HG03064 (cell line): ENCODE results near the gene TTC13.

Experiments
- ATAC-seq: cut with Tn5 transposase; IDR thresholded peaks from one replicate; pipeline ENCODE4 v1.9.1; 2021; ENCODE audit warnings: low read depth; ENCODE audit not compliant: unreplicated experiment

Gene TTC13

GRCh38 chr1:230957580-230957989 lies 21.1 kb downstream of the TTC13 start:
- ATAC-seq = peak; percentile 66

- no peak for ATAC-seq
These were observed 28.3 kb downstream of the TTC13 start for GRCh38 chr1:230950404-230950803.

- no peak for ATAC-seq
These were observed 29.8 kb downstream of the TTC13 start for GRCh38 chr1:230948903-230949302.

- ATAC-seq = no peak
These were observed 30.4 kb downstream of the TTC13 start for GRCh38 chr1:230948301-230948700.

- ATAC-seq = no peak
These were observed 35.5 kb downstream of the TTC13 start for GRCh38 chr1:230943048-230943593.

GRCh38 chr1:230940848-230941247 lies 37.8 kb downstream of the TTC13 start:
- ATAC-seq = no peak

- no peak for ATAC-seq
These were observed 38.7 kb downstream of the TTC13 start for GRCh38 chr1:230939806-230940489.

GRCh38 chr1:230938924-230939368 lies 39.7 kb downstream of the TTC13 start:
- ATAC-seq = no peak

GRCh38 chr1:230937371-230937770 lies 41.3 kb downstream of the TTC13 start:
- no peak for ATAC-seq

- ATAC-seq = no peak
These were observed 42.2 kb downstream of the TTC13 start for GRCh38 chr1:230936475-230936874.

- no peak for ATAC-seq
These were observed 42.8 kb downstream of the TTC13 start for GRCh38 chr1:230935852-230936251.

GRCh38 chr1:230930986-230931385 lies 47.7 kb downstream of the TTC13 start:
- no peak for ATAC-seq

GRCh38 chr1:230926182-230926581 lies 52.5 kb downstream of the TTC13 start:
- no peak for ATAC-seq

- ATAC-seq = no peak
These were observed 53.1 kb downstream of the TTC13 start for GRCh38 chr1:230925608-230926007.

GRCh38 chr1:230923176-230923575 lies 55.5 kb downstream of the TTC13 start:
- ATAC-seq = no peak

GRCh38 chr1:230922620-230923019 lies 56.0 kb downstream of the TTC13 start:
- no peak for ATAC-seq

- no peak for ATAC-seq
These were observed 59.5 kb downstream of the TTC13 start for GRCh38 chr1:230919207-230919606.

- ATAC-seq = peak; percentile 60
These were observed 61.2 kb downstream of the TTC13 start for GRCh38 chr1:230917284-230918135.

- no peak for ATAC-seq
These were observed 61.9 kb downstream of the TTC13 start for GRCh38 chr1:230916587-230917283.

- ATAC-seq = no peak
These were observed 63.6 kb downstream of the TTC13 start for GRCh38 chr1:230915078-230915477.

GRCh38 chr1:230913496-230913895 lies 65.2 kb downstream of the TTC13 start:
- ATAC-seq = no peak
